LHCN-M2 (cell line): Measurements from ENCODE around the gene ZSCAN26. TPM values are rescaled to one million over a fixed set of nuclear protein-coding genes. Genes with fewer than 3 reads are reported as not detected.

Source experiments
- DNase-seq: peaks from one replicate; pipeline ENCODE4 v3.0.0-alpha.2; 2012; ENCODE audit warnings: low read depth
- polyA plus RNA-seq: library from polyadenylated mRNA; unstranded; fragments of >200 nt; gene quantifications from one replicate; pipeline ENCODE4 v1.2.1, GENCODE V29; 2012; ENCODE audit warnings: missing spikeins
- total RNA-seq: library from RNA; depleted of rRNA; stranded (reverse); fragments of >200 nt; gene quantifications from 2 replicates; pipeline ENCODE4 v1.2.3, GENCODE V29; 2014; rRNA removed

Gene ZSCAN26
- total RNA-seq: 11.3 and 12.7 TPM in 2 replicates
- 4.9 TPM for polyA plus RNA-seq

DNA sequence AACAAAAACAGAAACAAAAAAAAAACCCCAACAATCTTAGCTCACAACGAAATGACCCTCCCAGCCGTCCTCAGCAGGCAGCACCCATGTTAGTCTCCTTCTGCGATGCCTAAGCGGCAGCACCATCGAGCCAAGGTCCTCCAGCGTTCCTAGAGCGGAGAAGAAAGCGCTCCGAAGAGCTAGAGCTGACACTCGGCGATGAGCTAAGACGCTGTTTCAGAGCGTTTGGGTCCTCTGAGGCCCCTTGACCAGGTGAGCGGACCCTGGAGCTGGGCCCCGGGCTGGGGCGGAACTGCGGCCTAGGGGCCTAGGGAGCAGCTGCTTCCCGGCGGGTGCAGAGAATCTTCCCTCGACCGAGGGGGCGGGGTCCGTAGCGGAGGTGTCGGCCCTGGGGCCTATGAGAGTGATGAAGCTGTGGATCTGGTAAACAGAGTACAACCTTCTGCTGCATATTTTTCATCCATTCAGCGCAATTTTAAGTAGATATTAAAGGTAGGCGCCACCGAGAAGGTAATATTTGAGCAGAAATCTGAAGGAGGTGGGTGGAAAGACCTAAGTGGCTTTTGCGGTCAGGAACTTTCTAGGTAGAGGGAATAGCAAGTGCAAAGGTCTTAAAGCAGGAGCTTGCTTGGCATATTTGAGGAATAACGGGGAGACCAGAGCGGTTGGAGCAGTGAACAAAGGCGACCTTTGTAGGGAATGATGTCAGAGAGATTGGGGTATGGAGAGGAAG is at the start of gene ZSCAN26:
Gene ZSCAN26, plus strand, starts transcription at position 182 of the 733 bp plus-strand sequence. CDS start 4,777 bp downstream, outside the sequence.
- DNase-seq: peak; percentile 87

DNA sequence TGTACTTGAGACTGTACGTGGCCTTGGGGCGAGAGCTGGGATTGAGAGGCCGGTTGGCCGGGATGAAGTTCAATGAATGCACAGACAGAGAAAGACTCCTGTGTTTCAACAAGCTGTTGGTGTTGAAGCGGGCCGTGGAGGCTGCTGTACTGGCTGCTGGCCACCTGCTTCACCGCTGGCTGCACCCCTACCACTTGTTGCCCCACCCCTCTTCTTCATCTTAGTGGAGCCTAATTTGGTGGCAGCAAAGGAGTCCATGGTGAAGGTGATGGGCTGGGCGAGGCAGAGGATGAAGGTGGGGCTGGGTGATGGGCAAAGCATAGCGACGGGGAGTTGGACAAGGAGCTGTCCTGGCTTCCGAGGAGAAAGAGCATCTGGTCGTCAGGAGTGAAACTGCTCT is 49.1 kb upstream of the ZSCAN26 start:
- no peak for DNase-seq

DNA sequence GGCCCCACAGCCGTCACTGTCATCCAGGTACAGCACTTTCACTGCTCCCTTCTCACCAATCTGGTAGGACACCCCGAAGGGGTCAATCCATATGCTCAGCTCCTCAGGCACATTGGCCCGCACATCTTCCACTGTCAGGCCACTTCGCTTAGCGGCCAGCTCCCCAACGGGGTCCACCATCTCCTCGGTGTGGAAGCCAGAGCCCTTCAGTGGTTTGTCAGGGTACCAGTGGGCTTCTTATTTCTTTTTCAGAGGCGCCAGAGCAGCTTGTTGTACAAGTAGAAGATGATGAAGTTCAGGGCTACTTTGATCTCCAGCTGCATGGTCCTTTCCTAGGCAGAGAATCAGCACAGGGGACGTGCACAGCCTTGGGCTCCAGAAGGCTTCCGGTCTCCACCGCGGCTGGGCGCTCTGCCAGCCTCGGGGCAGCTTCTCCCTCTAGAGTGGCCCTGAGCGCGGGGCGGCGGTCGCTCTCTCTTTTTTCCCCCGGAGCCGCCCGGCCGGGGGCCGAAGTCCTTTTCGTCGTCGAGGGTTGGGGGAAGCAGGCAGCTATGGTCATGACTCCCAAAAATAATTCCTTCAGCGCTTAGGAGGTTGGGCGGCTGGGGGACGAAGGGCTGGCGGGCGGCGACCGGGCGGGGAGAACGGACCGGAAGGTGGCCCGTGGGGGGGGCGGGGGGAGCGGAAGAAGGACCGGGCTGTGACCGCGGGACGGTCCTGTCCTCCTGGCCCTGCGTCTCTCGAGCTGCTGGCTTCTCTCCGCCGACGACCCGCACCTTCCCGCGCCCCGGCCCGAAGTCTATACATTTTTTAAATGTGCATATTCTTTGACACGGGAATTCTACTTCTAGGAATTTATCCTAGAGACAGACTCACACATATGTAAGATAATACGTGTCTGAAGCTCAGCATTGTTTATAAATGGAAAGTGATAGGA is 48.4 kb upstream of the ZSCAN26 start:
- DNase-seq: peak; percentile 67

DNA sequence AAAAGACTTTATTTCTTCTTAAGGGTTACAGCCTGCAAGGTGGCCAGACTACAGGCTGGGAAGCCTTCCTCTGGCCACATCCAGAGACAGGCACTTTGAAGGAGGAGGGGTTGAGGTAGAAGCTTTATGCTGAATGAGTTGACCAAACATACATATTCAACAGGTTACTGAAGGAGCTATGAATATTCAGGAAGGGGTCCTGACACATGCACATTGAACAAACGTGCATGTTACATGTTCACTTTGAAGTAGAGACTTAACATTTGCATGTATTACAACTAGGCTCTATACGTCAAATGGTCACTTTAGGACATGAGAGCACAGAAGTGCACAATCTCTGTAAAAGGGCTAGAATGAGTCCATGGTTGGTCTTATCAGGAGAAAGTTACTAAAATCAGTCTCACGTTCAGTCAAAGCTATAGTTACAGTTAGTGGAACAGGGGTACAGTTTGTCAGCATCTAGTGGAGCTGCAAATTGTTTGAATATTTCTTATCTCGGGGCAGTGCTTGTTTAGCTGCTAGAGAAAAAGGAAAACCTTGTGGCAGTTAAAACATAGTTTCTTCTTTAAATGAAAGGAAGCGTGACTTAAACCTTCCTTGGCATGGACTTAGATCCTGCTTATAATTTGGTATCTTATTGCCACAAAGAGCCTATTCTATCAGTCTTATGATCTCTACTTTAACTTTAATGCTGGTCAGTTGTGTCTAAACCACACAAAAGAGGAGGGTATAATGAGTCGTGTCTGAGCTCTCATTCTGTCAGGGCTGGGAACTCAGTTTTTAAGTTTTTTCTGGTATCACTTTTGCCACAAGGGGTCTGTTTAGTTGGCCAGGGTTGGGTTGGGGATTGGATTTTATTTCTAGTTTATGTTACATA is 46.4 kb upstream of the ZSCAN26 start:
- DNase-seq: no peak

DNA sequence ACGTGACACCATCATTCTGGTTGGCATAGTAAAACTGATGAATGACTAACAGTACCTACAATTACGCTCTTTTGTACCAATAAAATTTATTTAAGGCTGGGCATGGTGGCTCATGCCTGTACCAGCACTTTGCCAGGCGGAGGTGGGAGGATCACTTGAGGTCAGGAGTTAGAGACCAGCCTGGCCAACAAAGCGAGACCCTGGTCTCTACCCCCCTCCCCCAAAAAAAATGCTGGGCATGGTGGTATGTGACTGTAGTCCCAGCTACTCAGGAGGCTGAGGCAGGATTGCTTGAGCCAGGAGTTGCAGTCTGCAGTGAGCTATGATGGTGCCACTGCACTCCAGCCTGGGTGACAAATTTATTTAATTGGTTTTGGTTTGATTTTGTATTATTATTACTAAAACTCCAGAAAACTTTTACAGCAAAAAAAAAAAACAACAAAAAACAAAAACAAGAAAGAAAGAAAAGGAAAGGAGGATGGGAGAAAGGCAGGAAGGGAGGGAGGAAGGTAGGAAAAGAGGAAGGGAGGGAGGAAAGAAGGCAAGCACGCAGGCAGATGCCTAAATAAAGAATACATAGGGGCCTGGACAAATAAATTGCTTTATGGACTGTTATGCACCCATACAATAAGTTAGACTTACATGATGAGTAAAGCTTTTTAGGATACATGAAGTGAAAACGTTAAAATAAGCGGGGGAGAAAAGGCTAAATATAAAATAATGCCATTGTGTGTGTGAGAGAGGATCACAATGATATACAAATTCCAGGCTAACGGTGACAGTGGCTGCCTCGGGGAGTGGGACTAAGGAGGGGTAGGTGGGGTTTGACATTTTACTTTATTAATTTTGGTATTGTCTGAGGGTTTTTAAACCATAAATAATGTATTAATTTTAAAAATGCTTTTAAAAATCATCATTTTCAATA is 42.5 kb upstream of the ZSCAN26 start:
- no peak for DNase-seq

DNA sequence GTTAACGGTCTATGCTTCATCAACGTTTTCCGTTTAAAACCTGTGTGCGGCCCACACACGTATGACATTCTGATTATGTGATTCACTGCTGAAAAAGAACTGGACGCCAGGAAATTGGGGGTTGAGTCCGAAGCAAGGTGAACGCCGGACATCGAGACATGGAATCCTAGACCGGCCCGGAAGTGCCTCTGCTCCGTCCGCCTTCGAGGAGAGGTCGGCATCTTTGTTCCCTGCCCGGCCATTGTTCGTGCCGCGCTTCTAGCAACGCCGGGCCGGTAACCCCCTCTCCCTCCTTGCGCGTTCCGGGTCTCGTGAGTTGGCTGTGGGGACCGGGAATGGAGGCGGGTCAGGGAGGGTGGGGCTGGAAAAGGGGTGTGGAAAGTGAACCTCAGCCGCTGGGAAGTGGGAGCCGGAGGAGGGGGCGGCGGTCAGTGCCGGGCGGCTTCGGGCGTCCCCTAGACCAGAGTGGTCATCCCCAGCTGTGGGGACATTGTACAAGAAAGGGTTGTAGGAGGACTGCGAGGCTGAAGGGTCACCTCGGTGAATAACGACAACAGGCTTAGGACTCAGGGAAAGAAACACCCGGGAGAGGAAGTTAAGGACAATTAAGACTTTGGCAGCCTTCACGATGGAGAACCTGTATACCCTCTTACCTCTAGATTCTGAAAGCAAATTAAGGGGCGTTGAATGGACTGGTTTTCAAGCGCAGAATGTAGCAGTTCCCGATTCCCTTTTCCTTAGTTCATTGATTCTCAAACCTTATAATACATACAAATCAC is 41.7 kb upstream of the ZSCAN26 start, which contains the start of gene ZSCAN9:
Gene ZSCAN9, plus strand, starts transcription at position 220 of the 779 bp plus-strand sequence. CDS start 1,810 bp downstream, outside the sequence.
- DNase-seq: peak; percentile 92

DNA sequence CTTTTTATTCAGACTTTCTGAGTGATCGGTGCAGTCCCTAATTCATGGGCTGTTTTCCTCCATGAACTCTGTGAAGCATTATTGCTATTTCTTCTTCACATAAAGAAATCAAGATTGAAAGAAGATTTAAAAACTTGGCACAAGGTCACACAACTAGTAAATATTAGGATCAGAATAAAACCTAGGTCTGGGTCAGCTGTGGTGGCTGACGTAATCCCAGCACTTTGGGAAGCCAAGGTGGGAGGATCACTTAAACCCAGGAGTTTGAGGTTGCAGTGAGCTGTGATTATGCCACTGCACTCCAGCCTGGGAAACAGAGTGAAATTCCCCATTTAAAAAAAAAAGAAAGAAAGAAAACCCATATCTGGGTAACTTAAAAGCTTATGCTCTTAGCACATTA is 40.5 kb upstream of the ZSCAN26 start:
- no peak for DNase-seq

DNA sequence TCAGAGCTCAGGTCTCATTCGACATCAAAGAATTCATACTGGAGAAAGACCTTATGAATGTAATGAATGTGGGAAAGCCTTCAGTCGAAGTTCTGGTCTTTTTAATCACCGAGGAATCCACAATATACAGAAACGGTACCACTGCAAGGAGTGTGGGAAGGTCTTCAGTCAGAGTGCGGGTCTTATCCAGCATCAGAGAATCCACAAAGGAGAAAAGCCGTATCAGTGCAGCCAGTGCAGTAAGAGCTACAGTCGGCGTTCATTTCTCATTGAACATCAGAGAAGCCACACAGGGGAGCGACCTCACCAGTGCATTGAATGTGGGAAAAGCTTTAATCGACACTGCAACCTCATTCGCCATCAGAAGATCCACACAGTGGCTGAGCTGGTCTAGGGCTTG is 34.2 kb upstream of the ZSCAN26 start:
- no peak for DNase-seq

DNA sequence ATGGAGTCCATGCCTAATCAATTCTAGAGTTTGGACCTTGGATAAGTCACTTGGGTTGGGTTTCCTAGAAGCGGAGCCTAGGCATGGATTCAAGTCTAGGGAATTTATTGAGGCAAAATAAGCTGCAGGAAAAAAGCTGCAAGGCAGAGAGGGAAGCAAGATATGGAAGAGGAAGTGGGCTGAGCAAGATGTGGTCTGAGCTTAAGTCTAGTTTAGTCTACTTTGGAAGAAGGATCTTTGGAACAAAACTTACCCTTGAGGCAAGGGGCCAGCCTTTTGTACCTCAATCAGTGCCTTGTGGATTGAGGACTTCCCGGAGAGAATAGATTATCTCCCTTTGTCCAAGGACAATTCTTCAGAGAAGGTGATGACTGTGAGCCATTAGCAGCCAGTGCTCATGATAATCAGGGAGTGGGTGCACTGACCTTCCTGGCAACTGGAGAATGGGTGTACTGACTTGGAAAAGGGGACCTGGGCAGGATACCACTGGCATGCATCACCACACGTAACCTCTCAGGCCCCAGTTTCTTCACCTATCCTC is 31.0 kb upstream of the ZSCAN26 start:
- no peak for DNase-seq

DNA sequence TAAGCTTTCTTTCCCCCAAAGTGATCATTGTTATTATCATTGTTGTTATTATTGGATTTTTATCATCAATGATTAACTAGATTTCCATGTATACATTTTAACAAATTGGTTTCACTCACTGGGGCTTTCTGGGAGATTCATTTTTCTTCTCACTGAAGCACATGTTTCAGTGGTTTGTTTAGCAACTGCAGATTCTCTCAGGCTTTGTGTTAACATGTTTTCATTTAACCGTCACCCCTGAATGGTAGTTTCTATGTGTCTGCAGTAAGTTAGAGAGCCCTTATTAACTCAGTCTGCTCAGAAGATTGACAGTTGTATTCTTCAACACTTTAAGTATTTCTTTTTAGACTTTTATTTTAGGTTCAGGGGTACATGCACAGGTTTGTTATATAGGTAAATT is 27.3 kb upstream of the ZSCAN26 start:
- DNase-seq: no peak

DNA sequence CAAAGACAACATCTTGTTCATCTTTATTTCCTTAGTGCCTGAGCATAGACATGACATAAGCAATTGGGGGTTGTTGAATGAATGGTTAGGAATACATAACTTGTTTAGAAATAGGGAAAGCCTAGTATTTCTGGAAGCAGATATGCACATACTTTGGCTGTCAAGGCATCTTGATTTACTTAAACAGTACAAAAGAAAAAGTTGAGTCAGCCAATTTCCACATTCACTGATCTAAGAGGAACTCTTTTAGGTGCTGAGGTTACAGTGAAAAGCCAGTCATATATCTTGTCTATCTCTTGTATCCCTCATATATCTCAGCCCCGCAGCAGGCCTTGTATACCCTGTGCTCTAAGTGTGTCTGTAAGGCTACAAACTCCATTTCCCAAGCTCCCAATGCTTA is 26.5 kb upstream of the ZSCAN26 start:
- no peak for DNase-seq

DNA sequence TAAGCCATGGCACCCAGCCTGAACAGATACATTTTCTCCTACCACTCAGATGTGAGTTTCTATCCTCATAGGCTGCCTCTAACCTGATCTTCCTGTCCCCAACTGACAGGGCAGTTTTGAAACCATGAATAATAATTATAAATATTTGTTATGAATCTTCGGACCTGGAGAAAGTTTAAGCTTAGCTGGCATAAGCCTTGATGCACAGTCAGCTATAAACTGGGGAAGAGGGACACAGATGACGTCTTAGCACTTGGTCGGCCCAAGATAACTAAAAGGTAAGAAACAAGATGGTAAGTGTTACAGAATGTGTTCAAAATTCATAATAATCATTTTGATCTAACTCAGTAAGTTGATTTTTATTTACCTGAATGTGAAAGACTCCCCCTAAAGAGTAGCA is 23.0 kb upstream of the ZSCAN26 start:
- DNase-seq: no peak

DNA sequence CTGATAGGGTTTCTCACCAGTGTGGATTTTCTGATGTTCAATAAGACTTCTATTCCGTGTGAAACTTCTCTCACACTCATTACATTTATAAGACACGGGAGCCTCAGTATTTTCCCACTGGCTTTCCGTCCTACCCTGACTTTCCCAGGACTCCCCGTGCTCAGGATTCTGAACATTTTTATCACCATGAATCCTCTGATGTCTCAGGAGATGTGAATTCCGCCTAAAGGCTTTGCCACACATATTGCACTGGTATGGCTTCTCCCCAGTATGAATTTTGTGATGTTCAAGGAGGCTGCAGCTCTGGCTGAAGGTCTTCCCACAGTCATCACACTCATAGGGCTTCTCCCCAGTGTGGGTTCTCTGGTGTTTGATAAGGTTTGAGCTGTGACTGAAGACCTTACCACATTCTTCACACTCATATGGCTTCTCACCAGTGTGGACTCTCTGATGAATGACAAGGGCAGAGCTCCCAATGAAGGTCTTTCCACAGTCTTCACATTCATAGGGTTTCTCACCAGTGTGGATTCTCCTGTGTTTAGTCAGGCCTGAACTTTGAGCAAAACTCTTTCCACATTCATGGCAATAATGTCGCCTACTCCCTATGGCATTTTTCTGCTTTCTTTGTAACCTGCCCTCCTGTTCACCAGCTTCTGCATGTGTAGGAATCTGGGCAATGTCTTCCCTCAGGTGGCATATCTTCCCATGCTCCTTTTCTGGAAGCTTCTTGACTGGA is 21.6 kb upstream of the ZSCAN26 start:
- DNase-seq: no peak

DNA sequence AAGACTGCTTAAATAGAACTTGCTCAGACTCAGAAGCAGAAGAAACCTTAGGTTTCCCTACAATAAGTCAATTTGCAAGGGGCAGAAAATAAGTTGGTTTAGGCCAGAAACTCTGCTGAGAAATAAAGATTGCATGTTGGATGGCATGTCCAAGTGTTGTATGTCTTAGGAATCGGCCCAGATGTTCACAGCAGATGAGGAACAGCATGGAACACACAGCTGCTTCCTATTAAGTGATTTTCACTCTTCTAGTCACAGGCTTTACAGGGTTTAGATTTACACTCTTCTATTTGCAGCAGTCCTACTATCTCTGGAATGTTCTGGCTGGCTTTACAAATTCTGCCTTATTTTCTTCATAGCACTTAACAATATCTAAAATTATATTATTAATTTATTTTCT is 18.0 kb upstream of the ZSCAN26 start:
- no peak for DNase-seq

DNA sequence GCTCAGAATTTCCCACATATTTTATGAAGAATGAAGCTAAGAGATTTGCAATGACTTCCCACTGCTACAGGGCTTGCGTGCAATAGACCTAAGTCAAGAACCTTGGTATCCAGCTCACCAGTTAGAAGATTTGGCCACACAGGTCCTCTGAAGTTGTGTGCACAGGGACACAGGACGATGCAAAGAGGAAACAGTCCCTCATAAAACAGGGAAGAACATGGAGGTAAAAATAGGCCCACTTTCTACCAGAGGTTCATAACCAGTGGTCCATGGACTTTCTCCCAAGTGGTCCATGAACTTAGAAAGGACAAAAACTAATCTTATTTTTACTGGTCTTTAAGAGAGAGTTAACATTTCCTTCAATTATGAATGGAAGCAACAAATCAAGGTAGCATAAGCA is 16.2 kb upstream of the ZSCAN26 start:
- DNase-seq: no peak

DNA sequence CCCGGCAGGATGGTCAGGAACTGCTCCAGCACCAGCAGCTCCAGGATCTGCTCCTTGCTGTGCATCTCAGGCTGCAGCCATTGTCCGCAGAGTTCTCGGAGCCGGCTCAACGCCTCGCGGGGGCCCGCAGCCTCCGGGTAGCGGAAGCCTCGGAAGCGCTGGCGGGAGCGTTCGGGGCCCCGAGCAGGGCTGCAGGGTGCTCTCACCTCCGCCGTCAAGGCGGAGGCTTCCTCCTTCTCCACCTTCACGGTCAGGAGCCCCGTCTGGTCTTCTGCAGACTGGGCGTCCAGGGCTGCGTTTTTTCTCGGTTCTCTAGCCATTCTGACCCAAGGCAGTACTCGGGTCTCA is 15.3 kb upstream of the ZSCAN26 start:
- no peak for DNase-seq

DNA sequence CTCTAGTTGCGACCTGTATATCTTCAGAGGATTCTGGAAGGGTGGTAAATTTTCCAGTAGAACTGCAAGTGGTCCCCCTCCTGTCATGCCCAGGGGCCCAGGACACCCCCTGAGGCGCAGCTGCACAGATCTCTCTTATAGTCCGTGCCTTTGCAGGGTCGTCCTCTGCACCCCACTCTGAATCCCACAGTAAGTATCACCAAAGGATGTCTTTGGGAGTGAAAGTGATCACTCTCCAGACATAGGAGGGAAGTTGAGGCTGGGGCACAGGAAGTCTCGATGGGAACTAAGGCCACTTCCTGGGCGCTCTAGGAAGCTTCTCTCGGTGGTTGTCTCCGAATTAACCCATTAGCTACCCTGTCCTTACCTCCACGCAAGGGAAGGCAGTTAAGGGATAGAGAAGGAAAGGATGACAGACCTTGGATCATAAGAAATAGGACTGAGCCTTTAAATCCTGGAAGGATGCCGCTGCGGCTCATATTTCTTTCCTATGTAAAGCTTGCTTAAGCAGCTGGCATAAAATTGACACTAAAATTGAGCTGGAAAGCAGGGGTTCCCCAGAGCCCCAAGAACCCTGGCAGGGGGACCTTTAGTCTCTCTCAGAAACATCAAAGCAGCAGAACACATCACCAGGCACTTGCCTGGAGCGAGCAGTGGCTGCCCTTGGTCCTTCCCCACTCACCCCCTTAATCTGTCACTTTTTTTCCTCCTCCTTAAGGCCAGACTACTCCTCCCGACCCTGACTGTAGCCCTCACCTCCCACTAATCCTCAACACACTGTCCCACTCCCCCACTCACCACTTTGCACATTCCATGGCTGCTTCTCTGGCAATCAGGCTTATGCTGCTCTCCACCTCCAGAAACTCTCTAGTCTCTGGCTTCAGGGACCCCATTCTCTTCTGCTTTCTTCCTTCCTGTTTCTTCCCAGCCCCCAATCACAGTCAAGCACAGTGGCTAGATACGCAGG is 14.7 kb upstream of the ZSCAN26 start, which contains the start of gene ZKSCAN4:
Gene ZKSCAN4, minus strand, starts transcription at position 261 of the 967 bp plus-strand sequence. CDS start 289 bp downstream, outside the sequence.
- DNase-seq: peak; percentile 93
